PC-3 (cell line): ENCODE results near the gene ZNF593OS.

ENCODE experiments used
- EZH2 ChIP-seq: fragments of 300-600 bp; sonication (generic); IDR thresholded peaks from one replicate; pipeline ENCODE4 v1.6.1; 2017; ENCODE audit warnings: antibody characterized with exemption, mild to moderate bottlenecking, low read length; ENCODE audit not compliant: unreplicated experiment
- EZH2phosphoT487 ChIP-seq: fragments of 300-600 bp; sonication (generic); IDR thresholded peaks from 2 replicates; pipeline ENCODE4 v1.6.1; 2018; ENCODE audit warnings: mild to moderate bottlenecking, antibody characterized with exemption, low read length, borderline replicate concordance
- TF ChIP-seq, protein P1 (sequence below): fragments of 300-600 bp; sonication (generic); conservative IDR thresholded peaks from 2 replicates; pipeline ENCODE4 v1.5.1; 2017; ENCODE audit warnings: antibody characterized with exemption, low read depth, mild to moderate bottlenecking, low read length

DNA sequence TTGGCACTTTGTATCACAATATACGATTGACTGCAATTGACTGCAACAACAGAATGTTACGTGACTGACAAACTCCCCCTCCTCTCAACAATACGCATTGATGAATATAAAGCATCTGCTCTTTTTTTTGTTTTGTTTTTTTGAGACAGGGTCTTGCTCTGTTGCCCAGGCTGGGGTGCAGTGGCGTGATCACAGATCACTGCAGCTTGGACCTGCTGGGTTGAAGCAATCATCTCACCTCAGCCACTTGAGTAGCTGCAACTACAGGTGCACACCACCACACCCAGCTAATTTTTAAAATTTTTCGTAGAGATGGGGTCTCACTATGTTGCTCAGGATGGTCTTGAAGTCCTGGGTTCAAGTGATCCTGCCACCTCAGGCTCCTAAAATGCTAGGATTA, 41.1 kb upstream of the ZNF593OS start:
- no peak for TF ChIP-seq EZH2
- TF ChIP-seq, protein P1, sequence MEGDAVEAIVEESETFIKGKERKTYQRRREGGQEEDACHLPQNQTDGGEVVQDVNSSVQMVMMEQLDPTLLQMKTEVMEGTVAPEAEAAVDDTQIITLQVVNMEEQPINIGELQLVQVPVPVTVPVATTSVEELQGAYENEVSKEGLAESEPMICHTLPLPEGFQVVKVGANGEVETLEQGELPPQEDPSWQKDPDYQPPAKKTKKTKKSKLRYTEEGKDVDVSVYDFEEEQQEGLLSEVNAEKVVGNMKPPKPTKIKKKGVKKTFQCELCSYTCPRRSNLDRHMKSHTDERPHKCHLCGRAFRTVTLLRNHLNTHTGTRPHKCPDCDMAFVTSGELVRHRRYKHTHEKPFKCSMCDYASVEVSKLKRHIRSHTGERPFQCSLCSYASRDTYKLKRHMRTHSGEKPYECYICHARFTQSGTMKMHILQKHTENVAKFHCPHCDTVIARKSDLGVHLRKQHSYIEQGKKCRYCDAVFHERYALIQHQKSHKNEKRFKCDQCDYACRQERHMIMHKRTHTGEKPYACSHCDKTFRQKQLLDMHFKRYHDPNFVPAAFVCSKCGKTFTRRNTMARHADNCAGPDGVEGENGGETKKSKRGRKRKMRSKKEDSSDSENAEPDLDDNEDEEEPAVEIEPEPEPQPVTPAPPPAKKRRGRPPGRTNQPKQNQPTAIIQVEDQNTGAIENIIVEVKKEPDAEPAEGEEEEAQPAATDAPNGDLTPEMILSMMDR: no peak
- no peak for TF ChIP-seq EZH2phosphoT487
